ENCODE measurements around the gene RFXAP.

The RFXAP gene

GRCh38 chr13:36839981-36840380 lies 21.0 kb downstream of the RFXAP start:
- Mint-ChIP-seq H3K27ac (no peak overlapping the region), H3K36me3 (peaks cover under 1% of the 10 kb centered on the region)

GRCh38 chr13:36840718-36841250 lies 21.8 kb downstream of the RFXAP start:
- DNase-seq (ENCODE audit: low spot score in 2 of 2) (no peak), ATAC-seq (no peak)
- Mint-ChIP-seq H3K4me1 (no peaks in the 10 kb centered on the region), H3K36me3 (no peaks in the 10 kb centered on the region), H3K4me3 (no peak overlapping the region), H3K9me3 (no peaks in the 10 kb centered on the region), H3K27ac (no peak overlapping the region)

More at GRCh38 chr13:36839981-36840380, 21.0 kb downstream of the RFXAP start:
- H3K4me3 Mint-ChIP-seq = no peak overlapping the region
- H3K4me1 Mint-ChIP-seq = peaks cover 4% of the 10 kb centered on the region
- DNase-seq (ENCODE audit: low spot score in 2 of 2) = no peak
- no peaks in the 10 kb centered on the region for H3K9me3 Mint-ChIP-seq
- no peak for ATAC-seq

- H3K4me3 Mint-ChIP-seq = no peak overlapping the region
These were observed 22.4 kb downstream of the RFXAP start for GRCh38 chr13:36841391-36841790.

GRCh38 chr13:36847606-36848005 lies 28.6 kb downstream of the RFXAP start:
- H3K4me3 Mint-ChIP-seq = no peak overlapping the region
- no peaks in the 10 kb centered on the region for H3K9me3 Mint-ChIP-seq
- H3K4me1 Mint-ChIP-seq = no peaks in the 10 kb centered on the region
- DNase-seq (ENCODE audit: low spot score in 2 of 2) = no peak
- no peak for ATAC-seq
- no peak overlapping the region for H3K27ac Mint-ChIP-seq
- no peaks in the 10 kb centered on the region for H3K36me3 Mint-ChIP-seq

More at GRCh38 chr13:36841391-36841790, 22.4 kb downstream of the RFXAP start:
- Mint-ChIP-seq H3K36me3 (no peaks in the 10 kb centered on the region), H3K9me3 (no peaks in the 10 kb centered on the region), H3K27ac (no peak overlapping the region), H3K4me1 (no peaks in the 10 kb centered on the region)
- DNase-seq (ENCODE audit: low spot score in 2 of 2) = no peak
- no peak for ATAC-seq

GRCh38 chr13:36848199-36848982 lies 29.4 kb downstream of the RFXAP start:
- H3K4me1 Mint-ChIP-seq = no peaks in the 10 kb centered on the region
- peak; percentile 58 for ATAC-seq
- no peaks in the 10 kb centered on the region for H3K9me3 Mint-ChIP-seq
- H3K27ac Mint-ChIP-seq = no peak overlapping the region
- no peaks in the 10 kb centered on the region for H3K36me3 Mint-ChIP-seq
- H3K4me3 Mint-ChIP-seq = no peak overlapping the region
- DNase-seq (ENCODE audit: low spot score in 2 of 2) = no peak

- ATAC-seq = no peak
- Mint-ChIP-seq H3K27ac (peak overlapping the region; percentile 26), H3K4me3 (no peak overlapping the region), H3K9me3 (no peaks in the 10 kb centered on the region), H3K4me1 (no peaks in the 10 kb centered on the region), H3K36me3 (no peaks in the 10 kb centered on the region)
- DNase-seq (ENCODE audit: low spot score in 2 of 2) = no peak
These were observed 31.9 kb downstream of the RFXAP start for GRCh38 chr13:36850790-36851438.

- Mint-ChIP-seq H3K4me1 (no peaks in the 10 kb centered on the region), H3K36me3 (no peaks in the 10 kb centered on the region), H3K4me3 (no peak overlapping the region), H3K9me3 (no peaks in the 10 kb centered on the region), H3K27ac (no peak overlapping the region)
- ATAC-seq (no peak), DNase-seq (ENCODE audit: low spot score in 2 of 2) (no peak)
These were observed 38.2 kb downstream of the RFXAP start for GRCh38 chr13:36857253-36857652.

GRCh38 chr13:36858290-36858689 lies 39.3 kb downstream of the RFXAP start:
- Mint-ChIP-seq H3K4me3 (no peak overlapping the region), H3K9me3 (no peaks in the 10 kb centered on the region), H3K27ac (no peak overlapping the region), H3K36me3 (no peaks in the 10 kb centered on the region), H3K4me1 (no peaks in the 10 kb centered on the region)
- ATAC-seq (peak; percentile 55), DNase-seq (ENCODE audit: low spot score in 2 of 2) (no peak)

GRCh38 chr13:36859259-36859658 lies 40.2 kb downstream of the RFXAP start:
- no peaks in the 10 kb centered on the region for H3K36me3 Mint-ChIP-seq
- DNase-seq (ENCODE audit: low spot score in 2 of 2) (no peak), ATAC-seq (no peak)
- H3K4me3 Mint-ChIP-seq = no peak overlapping the region
- H3K9me3 Mint-ChIP-seq = no peaks in the 10 kb centered on the region
- H3K4me1 Mint-ChIP-seq = no peaks in the 10 kb centered on the region
- H3K27ac Mint-ChIP-seq = no peak overlapping the region

GRCh38 chr13:36862002-36862685 lies 43.1 kb downstream of the RFXAP start:
- no peak for DNase-seq (ENCODE audit: low spot score in 2 of 2)
- no peak overlapping the region for H3K27ac Mint-ChIP-seq
- ATAC-seq = no peak
- no peaks in the 10 kb centered on the region for H3K4me1 Mint-ChIP-seq
- H3K9me3 Mint-ChIP-seq = no peaks in the 10 kb centered on the region
- H3K36me3 Mint-ChIP-seq = no peaks in the 10 kb centered on the region
- no peak overlapping the region for H3K4me3 Mint-ChIP-seq

GRCh38 chr13:36862722-36863121 lies 43.7 kb downstream of the RFXAP start:
- H3K4me1 Mint-ChIP-seq = no peaks in the 10 kb centered on the region
- no peaks in the 10 kb centered on the region for H3K9me3 Mint-ChIP-seq
- no peak overlapping the region for H3K27ac Mint-ChIP-seq
- no peak overlapping the region for H3K4me3 Mint-ChIP-seq
- ATAC-seq (no peak), DNase-seq (ENCODE audit: low spot score in 2 of 2) (no peak)
- H3K36me3 Mint-ChIP-seq = no peaks in the 10 kb centered on the region

GRCh38 chr13:36865265-36865664 lies 46.2 kb downstream of the RFXAP start:
- Mint-ChIP-seq H3K4me1 (no peaks in the 10 kb centered on the region), H3K4me3 (no peak overlapping the region), H3K27ac (no peak overlapping the region), H3K9me3 (no peaks in the 10 kb centered on the region), H3K36me3 (no peaks in the 10 kb centered on the region)
- ATAC-seq = no peak
- no peak for DNase-seq (ENCODE audit: low spot score in 2 of 2)

- DNase-seq (ENCODE audit: low spot score in 2 of 2) (no peak), ATAC-seq (no peak)
- Mint-ChIP-seq H3K9me3 (no peaks in the 10 kb centered on the region), H3K36me3 (no peaks in the 10 kb centered on the region), H3K4me1 (no peaks in the 10 kb centered on the region), H3K27ac (no peak overlapping the region), H3K4me3 (no peak overlapping the region)
These were observed 47.2 kb downstream of the RFXAP start for GRCh38 chr13:36866232-36866631.

- Mint-ChIP-seq H3K4me3 (no peak overlapping the region), H3K4me1 (no peaks in the 10 kb centered on the region), H3K9me3 (no peaks in the 10 kb centered on the region), H3K36me3 (no peaks in the 10 kb centered on the region), H3K27ac (no peak overlapping the region)
- ATAC-seq = no peak
- DNase-seq (ENCODE audit: low spot score in 2 of 2) = no peak
These were observed 51.1 kb downstream of the RFXAP start for GRCh38 chr13:36870050-36870692.

- DNase-seq (ENCODE audit: low spot score in 2 of 2) = no peak
- no peak for ATAC-seq
- H3K4me1 Mint-ChIP-seq = no peaks in the 10 kb centered on the region
- H3K9me3 Mint-ChIP-seq = no peaks in the 10 kb centered on the region
- H3K4me3 Mint-ChIP-seq = no peak overlapping the region
- no peaks in the 10 kb centered on the region for H3K36me3 Mint-ChIP-seq
- H3K27ac Mint-ChIP-seq = no peak overlapping the region
These were observed 53.6 kb downstream of the RFXAP start for GRCh38 chr13:36872621-36873020.
